ENCODE data around the gene MEOX1. TPM values are rescaled to one million over a fixed set of nuclear protein-coding genes. Genes with fewer than 3 reads are reported as not detected.

MEOX1 gene
- total and polyA plus RNA-seq, 2 experiments from 2014 or later: not detected

DNA sequence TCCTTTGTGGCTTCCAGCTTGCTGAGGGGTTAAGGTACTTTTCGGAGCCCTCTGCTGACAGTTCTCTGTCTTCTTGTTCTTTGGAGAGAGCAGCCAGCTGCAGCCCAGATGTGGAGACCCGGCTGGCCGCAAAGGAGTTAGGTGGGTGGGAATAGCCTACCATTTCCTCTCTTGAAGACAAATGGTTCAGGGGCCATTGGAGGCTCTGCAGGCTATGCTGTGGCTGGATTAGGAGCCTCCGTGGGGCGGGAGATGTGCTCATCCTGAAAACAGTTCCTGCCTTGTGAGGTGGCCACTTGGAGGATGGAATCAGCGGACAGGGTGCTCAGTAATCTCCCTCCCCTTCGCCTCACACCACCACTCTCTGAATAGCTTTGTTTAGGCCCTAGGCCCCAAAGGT is 30.3 kb downstream of the MEOX1 start:
- no peaks in the 10 kb centered on the region for H3K9me2 ChIP-seq (ENCODE audit: insufficient read depth)
- no peaks in the 10 kb centered on the region for H3K36me3 ChIP-seq (ENCODE audit: low read depth)
- peaks cover 3% of the 10 kb centered on the region; the same call in 1 of the 2 replicates for H3K27me3 ChIP-seq (replicated peaks; ENCODE audit: insufficient read depth)
- H3K4me3 ChIP-seq: no peak overlapping the region
- no peaks in the 10 kb centered on the region for H3K9me3 ChIP-seq (ENCODE audit: low read depth)
- 52 to 53% methylated on average over 7 of the region's 7 CpGs for WGBS, 2 experiments (ENCODE audit: low coverage in 1 of 2, low lambda C conversion rate in 2 of 2, missing lambda C conversion rate in 2 of 2)
- no peaks in the 10 kb centered on the region for H3K4me1 ChIP-seq (ENCODE audit: insufficient read depth)
- DNase-seq: no peak
- no peaks in the 10 kb centered on the region for H3F3A ChIP-seq (ENCODE audit: insufficient read depth)
- no peaks in the 10 kb centered on the region for H3K79me2 ChIP-seq (ENCODE audit: insufficient read depth)
- no peak overlapping the region for H3K9ac ChIP-seq
- H3K27ac ChIP-seq: no peak overlapping the region
- in situ Hi-C loops (cut with MboI): no loop called here
- no peak overlapping the region for H3K4me2 ChIP-seq (ENCODE audit: unreplicated experiment)
- no peaks in the 10 kb centered on the region for H4K20me1 ChIP-seq (ENCODE audit: insufficient read depth)
- no peak overlapping the region for H2AFZ ChIP-seq
- TF ChIP-seq EZH2phosphoT487 (IDR thresholded peaks at IDR 0.05; ENCODE audit: insufficient read depth, low read depth): no peak
- no peak for TF ChIP-seq EZH2 (IDR thresholded peaks at IDR 0.05; ENCODE audit: insufficient read depth, poor library complexity, severe bottlenecking)

DNA sequence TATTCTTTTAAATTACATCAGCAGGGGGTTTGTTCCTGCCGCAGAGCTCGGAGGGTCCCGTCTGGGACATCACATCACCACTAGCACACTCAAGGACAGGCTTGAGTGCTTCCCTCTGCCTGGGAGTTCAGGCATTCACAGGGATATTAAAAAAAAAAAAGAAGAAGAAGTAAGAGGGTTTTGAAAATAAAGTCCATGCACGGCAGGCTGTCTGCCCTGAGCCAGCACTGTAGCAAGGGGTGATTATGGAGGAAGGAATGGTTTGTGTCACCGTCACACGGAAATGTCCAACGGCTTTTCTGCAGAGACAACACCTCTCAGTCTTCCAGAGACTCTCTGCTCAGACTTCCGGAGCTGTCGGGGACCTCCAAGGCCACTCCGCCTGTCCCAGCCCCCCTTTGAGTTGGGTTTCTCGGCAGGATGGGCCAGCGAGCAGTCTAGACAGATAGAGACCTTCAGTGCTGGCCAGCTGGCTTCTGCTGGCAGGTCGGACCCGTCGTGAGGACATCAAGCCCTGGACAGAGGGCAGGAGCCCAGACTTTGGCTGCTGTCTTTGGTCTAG is 33.6 kb downstream of the MEOX1 start:
- H3K36me3 ChIP-seq (ENCODE audit: low read depth): no peaks in the 10 kb centered on the region
- no peak for TF ChIP-seq EZH2phosphoT487 (IDR thresholded peaks at IDR 0.05; ENCODE audit: insufficient read depth, low read depth)
- TF ChIP-seq EZH2 (IDR thresholded peaks at IDR 0.05; ENCODE audit: insufficient read depth, poor library complexity, severe bottlenecking): no peak
- no peaks in the 10 kb centered on the region for H4K20me1 ChIP-seq (ENCODE audit: insufficient read depth)
- no peaks in the 10 kb centered on the region for H3F3A ChIP-seq (ENCODE audit: insufficient read depth)
- no peaks in the 10 kb centered on the region for H3K79me2 ChIP-seq (ENCODE audit: insufficient read depth)
- no peaks in the 10 kb centered on the region for H3K9me2 ChIP-seq (ENCODE audit: insufficient read depth)
- peaks cover 7% of the 10 kb centered on the region; the same call in 1 of the 2 replicates for H3K27me3 ChIP-seq (replicated peaks; ENCODE audit: insufficient read depth)
- no peaks in the 10 kb centered on the region for H3K4me1 ChIP-seq (ENCODE audit: insufficient read depth)
- no peak overlapping the region for H3K4me3 ChIP-seq
- no peak for DNase-seq
- no peak overlapping the region for H3K9ac ChIP-seq
- 57 to 58% methylated on average over 15 of the region's 15 CpGs for WGBS, 2 experiments (ENCODE audit: low coverage in 1 of 2, low lambda C conversion rate in 2 of 2, missing lambda C conversion rate in 2 of 2)
- H3K4me2 ChIP-seq (ENCODE audit: unreplicated experiment): no peak overlapping the region
- H2AFZ ChIP-seq: no peak overlapping the region
- H3K27ac ChIP-seq: no peak overlapping the region
- in situ Hi-C loops (cut with MboI): no loop called here
- H3K9me3 ChIP-seq (ENCODE audit: low read depth): no peaks in the 10 kb centered on the region

DNA sequence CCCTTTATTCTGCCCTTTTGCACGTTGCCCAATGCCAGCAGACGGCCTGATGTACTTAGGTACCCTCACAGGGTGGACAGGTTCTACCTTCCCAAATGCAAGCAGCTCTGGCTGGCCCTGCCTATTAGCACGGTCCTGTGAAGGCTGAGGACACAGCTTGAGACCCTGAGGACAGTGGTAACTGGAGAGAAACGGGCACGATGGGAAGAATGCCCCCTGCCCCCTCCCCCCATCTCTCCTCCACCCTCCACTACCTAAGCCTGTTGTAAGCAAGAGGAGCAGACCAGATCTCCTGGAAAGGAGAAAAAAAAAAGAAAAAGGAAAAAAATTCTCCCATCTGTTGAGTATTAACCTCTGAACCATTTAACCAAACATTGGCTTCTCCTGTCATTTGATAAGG is 34.1 kb downstream of the MEOX1 start:
- TF ChIP-seq EZH2phosphoT487 (IDR thresholded peaks at IDR 0.05; ENCODE audit: insufficient read depth, low read depth) (no peak), EZH2 (IDR thresholded peaks at IDR 0.05; ENCODE audit: insufficient read depth, poor library complexity, severe bottlenecking) (no peak)
- Histone ChIP-seq H3K9me3 (ENCODE audit: low read depth) (no peaks in the 10 kb centered on the region), H4K20me1 (ENCODE audit: insufficient read depth) (no peaks in the 10 kb centered on the region), H3K9me2 (ENCODE audit: insufficient read depth) (no peaks in the 10 kb centered on the region), H3K4me1 (ENCODE audit: insufficient read depth) (no peaks in the 10 kb centered on the region), H3K9ac (no peak overlapping the region), H2AFZ (no peak overlapping the region), H3K27ac (no peak overlapping the region), H3K4me2 (ENCODE audit: unreplicated experiment) (no peak overlapping the region), H3K27me3 (replicated peaks; ENCODE audit: insufficient read depth) (peaks cover 7% of the 10 kb centered on the region; the same call in 1 of the 2 replicates), H3K36me3 (ENCODE audit: low read depth) (no peaks in the 10 kb centered on the region), H3F3A (ENCODE audit: insufficient read depth) (no peaks in the 10 kb centered on the region), H3K4me3 (no peak overlapping the region), H3K79me2 (ENCODE audit: insufficient read depth) (no peaks in the 10 kb centered on the region)
- WGBS, 2 experiments (ENCODE audit: low coverage in 1 of 2, low lambda C conversion rate in 2 of 2, missing lambda C conversion rate in 2 of 2): 39 to 43% methylated on average over 4 to 5 of the region's 5 CpGs
- no peak for DNase-seq
- in situ Hi-C loops (cut with MboI): no loop called here

DNA sequence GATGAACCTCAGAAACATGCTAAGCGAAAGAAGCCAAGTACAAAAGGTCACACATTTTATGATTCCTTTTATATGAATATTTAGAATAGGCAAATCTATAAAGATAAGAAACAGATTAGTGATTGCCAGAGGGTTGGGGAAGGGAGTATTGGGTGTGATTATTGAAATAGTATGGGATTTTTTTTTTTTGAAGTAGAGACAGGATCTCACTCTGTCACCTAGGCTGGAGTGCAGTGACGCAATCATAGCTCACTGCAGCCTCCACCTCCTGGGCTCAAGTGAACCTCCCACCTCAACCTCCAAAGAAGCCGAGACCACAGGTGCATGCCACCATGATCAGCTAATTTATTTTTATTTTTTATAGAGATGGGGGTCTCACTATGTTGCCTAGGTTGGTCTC is 35.7 kb downstream of the MEOX1 start:
- Histone ChIP-seq H3K36me3 (ENCODE audit: low read depth) (no peaks in the 10 kb centered on the region), H2AFZ (no peak overlapping the region), H3K27ac (no peak overlapping the region), H3K9me3 (ENCODE audit: low read depth) (no peaks in the 10 kb centered on the region), H3K9ac (no peak overlapping the region), H3K4me1 (ENCODE audit: insufficient read depth) (no peaks in the 10 kb centered on the region), H3K4me3 (no peak overlapping the region), H3K4me2 (ENCODE audit: unreplicated experiment) (no peak overlapping the region), H4K20me1 (ENCODE audit: insufficient read depth) (no peaks in the 10 kb centered on the region), H3K9me2 (ENCODE audit: insufficient read depth) (no peaks in the 10 kb centered on the region), H3K79me2 (ENCODE audit: insufficient read depth) (no peaks in the 10 kb centered on the region), H3F3A (ENCODE audit: insufficient read depth) (no peaks in the 10 kb centered on the region), H3K27me3 (replicated peaks; ENCODE audit: insufficient read depth) (peaks cover 7% of the 10 kb centered on the region; the same call in 1 of the 2 replicates)
- 77 to 79% methylated on average over 3 of the region's 3 CpGs for WGBS, 2 experiments (ENCODE audit: low coverage in 1 of 2, low lambda C conversion rate in 2 of 2, missing lambda C conversion rate in 2 of 2)
- DNase-seq: no peak
- in situ Hi-C loops (cut with MboI): no loop called here
- TF ChIP-seq EZH2 (IDR thresholded peaks at IDR 0.05; ENCODE audit: insufficient read depth, poor library complexity, severe bottlenecking) (no peak), EZH2phosphoT487 (IDR thresholded peaks at IDR 0.05; ENCODE audit: insufficient read depth, low read depth) (no peak)

DNA sequence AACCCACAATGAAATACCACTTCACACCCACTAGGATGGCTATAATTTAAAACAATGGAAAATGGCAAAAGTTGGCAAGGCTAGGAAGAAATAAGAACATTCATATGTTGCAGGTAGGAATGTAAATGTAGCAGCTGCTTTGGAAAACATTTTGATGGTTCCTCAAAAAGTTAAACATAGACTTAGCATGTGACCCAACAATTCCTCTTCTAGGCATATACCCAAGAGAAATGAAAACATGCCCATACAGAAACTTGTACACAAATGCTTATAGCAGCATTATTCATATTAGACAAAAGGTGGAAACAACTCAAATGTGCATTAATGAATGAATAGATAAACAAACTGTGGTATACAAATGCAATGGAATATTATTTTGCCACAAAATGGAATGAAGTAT is 36.1 kb downstream of the MEOX1 start:
- Histone ChIP-seq H3K27me3 (replicated peaks; ENCODE audit: insufficient read depth) (peaks cover 7% of the 10 kb centered on the region; the same call in 1 of the 2 replicates), H3K9me2 (ENCODE audit: insufficient read depth) (no peaks in the 10 kb centered on the region), H3K79me2 (ENCODE audit: insufficient read depth) (no peaks in the 10 kb centered on the region), H3K36me3 (ENCODE audit: low read depth) (no peaks in the 10 kb centered on the region), H3K4me1 (ENCODE audit: insufficient read depth) (no peaks in the 10 kb centered on the region), H3K9ac (no peak overlapping the region), H3F3A (ENCODE audit: insufficient read depth) (no peaks in the 10 kb centered on the region), H3K4me3 (no peak overlapping the region), H4K20me1 (ENCODE audit: insufficient read depth) (no peaks in the 10 kb centered on the region), H3K9me3 (ENCODE audit: low read depth) (no peaks in the 10 kb centered on the region), H3K27ac (no peak overlapping the region), H2AFZ (no peak overlapping the region), H3K4me2 (ENCODE audit: unreplicated experiment) (no peak overlapping the region)
- in situ Hi-C loops (cut with MboI): no loop called here
- no peak for DNase-seq
- no peak for TF ChIP-seq EZH2 (IDR thresholded peaks at IDR 0.05; ENCODE audit: insufficient read depth, poor library complexity, severe bottlenecking)
- TF ChIP-seq EZH2phosphoT487 (IDR thresholded peaks at IDR 0.05; ENCODE audit: insufficient read depth, low read depth): no peak
